Measurements from ENCODE around the gene TMPRSS13.

- TF ChIP-seq, protein P1, sequence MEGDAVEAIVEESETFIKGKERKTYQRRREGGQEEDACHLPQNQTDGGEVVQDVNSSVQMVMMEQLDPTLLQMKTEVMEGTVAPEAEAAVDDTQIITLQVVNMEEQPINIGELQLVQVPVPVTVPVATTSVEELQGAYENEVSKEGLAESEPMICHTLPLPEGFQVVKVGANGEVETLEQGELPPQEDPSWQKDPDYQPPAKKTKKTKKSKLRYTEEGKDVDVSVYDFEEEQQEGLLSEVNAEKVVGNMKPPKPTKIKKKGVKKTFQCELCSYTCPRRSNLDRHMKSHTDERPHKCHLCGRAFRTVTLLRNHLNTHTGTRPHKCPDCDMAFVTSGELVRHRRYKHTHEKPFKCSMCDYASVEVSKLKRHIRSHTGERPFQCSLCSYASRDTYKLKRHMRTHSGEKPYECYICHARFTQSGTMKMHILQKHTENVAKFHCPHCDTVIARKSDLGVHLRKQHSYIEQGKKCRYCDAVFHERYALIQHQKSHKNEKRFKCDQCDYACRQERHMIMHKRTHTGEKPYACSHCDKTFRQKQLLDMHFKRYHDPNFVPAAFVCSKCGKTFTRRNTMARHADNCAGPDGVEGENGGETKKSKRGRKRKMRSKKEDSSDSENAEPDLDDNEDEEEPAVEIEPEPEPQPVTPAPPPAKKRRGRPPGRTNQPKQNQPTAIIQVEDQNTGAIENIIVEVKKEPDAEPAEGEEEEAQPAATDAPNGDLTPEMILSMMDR (conservative IDR thresholded peaks at IDR 0.05): no peak
- TF ChIP-seq EZH2 (IDR thresholded peaks at IDR 0.05; ENCODE audit: low read depth): no peak
These were observed 7.7 kb downstream of the TMPRSS13 start for GRCh38 chr11:117921456-117921855.
